IMR-90 (cell line): ENCODE results near the gene XPC. TPM values are rescaled to one million over a fixed set of nuclear protein-coding genes. Genes with fewer than 3 reads are reported as not detected.

Experiments
- ATAC-seq: fragments of 200-7000 bp; cut with Tn5 transposase; 2 replicates; pipeline ENCODE4 v1.9.1; 2020; ENCODE audit warnings: low read depth, mild to moderate bottlenecking, moderate library complexity
- BruUV-seq: library from RNA; stranded (reverse); fragments of 400-500 nt; replicated peaks from 2 replicates; lab custom pipeline; 2021; lab: Mats Ljungman, UMichigan
- CTCF ChIA-PET: fragments of 300-600 bp; formaldehyde crosslinking; extraction: SDS; loops from one replicate; lab custom pipeline; 2021; ENCODE audit warnings: antibody characterized with exemption; lab: Yijun Ruan, JAX
- POLR2A ChIA-PET: fragments of 300-600 bp; sonication (Branson Sonifier 250); formaldehyde crosslinking; loops from one replicate; lab custom pipeline; 2022; ENCODE audit warnings: antibody characterized with exemption; ENCODE audit not compliant: unreplicated experiment; lab: Charles Lee
- DNase-seq: peaks from one replicate; pipeline ENCODE4 v3.0.0; 2013
- H2AFZ ChIP-seq: replicated peaks from 2 replicates; pipeline ENCODE3; 2013; ENCODE audit warnings: low read length, mild to moderate bottlenecking; ENCODE audit not compliant: poor library complexity
- H2AK5ac ChIP-seq: 2 replicates; pipeline ENCODE4 v1.6.1; 2013; ENCODE audit warnings: low read depth, low read length, inconsistent platforms
- H2AK9ac ChIP-seq: replicated peaks from 2 replicates; pipeline ENCODE3; 2013; ENCODE audit warnings: mild to moderate bottlenecking, low read depth, low read length, moderate library complexity; ENCODE audit not compliant: poor library complexity
- H2BK120ac ChIP-seq: 2 replicates; pipeline ENCODE4 v1.6.1; 2013; ENCODE audit warnings: low read depth, low read length, inconsistent platforms
- H2BK15ac ChIP-seq: 3 replicates; pipeline ENCODE4 v1.6.1; 2013; ENCODE audit warnings: low read depth, low read length, inconsistent platforms
- H2BK20ac ChIP-seq: 2 replicates; pipeline ENCODE4 v1.6.1; 2013; ENCODE audit warnings: low read depth, mild to moderate bottlenecking, inconsistent platforms, low read length, moderate library complexity
- H2BK5ac ChIP-seq: 2 replicates; pipeline ENCODE4 v1.6.1; 2013; ENCODE audit warnings: mild to moderate bottlenecking, low read depth, low read length, inconsistent platforms; ENCODE audit not compliant: poor library complexity, severe bottlenecking
- H3K14ac ChIP-seq: replicated peaks from 2 replicates; pipeline ENCODE4 v1.6.1; 2013; ENCODE audit warnings: low read depth, low read length, inconsistent platforms
- H3K18ac ChIP-seq: 2 replicates; pipeline ENCODE4 v1.6.1; 2013; ENCODE audit warnings: low read depth, low read length, control low read depth
- H3K23ac ChIP-seq: 2 replicates; pipeline ENCODE4 v1.6.1; 2013; ENCODE audit warnings: low read depth, low read length, inconsistent platforms
- H3K27ac ChIP-seq: 2 replicates; pipeline ENCODE4 v1.5.1; 2013; ENCODE audit warnings: mild to moderate bottlenecking, control low read depth, low read length; ENCODE audit not compliant: insufficient read depth
- H3K27me3 ChIP-seq: 2 replicates; pipeline ENCODE4 v1.6.1; 2013; ENCODE audit warnings: low read length; ENCODE audit not compliant: control insufficient read depth, insufficient read depth
- H3K36me3 ChIP-seq: 2 replicates; pipeline ENCODE4 v1.6.1; 2013; ENCODE audit warnings: low read length, mixed read lengths; ENCODE audit not compliant: control insufficient read depth, insufficient read depth
- H3K4ac ChIP-seq: 2 replicates; pipeline ENCODE4 v1.6.1; 2013; ENCODE audit warnings: low read depth, low read length, inconsistent platforms
- H3K4me1 ChIP-seq: 2 replicates; pipeline ENCODE4 v1.6.1; 2013; ENCODE audit warnings: low read length, mixed read lengths; ENCODE audit not compliant: control insufficient read depth, insufficient read depth
- H3K4me2 ChIP-seq: 2 replicates; pipeline ENCODE4 v1.6.1; 2013; ENCODE audit warnings: low read depth, mild to moderate bottlenecking, control low read depth, low read length, moderate library complexity
- H3K4me3 ChIP-seq: 2 replicates; pipeline ENCODE4 v1.5.1; 2013; ENCODE audit warnings: low read depth, mild to moderate bottlenecking, control low read depth, low read length, moderate library complexity; ENCODE audit not compliant: insufficient read depth
- H3K56ac ChIP-seq: 2 replicates; pipeline ENCODE4 v1.6.1; 2013; ENCODE audit warnings: low read length, inconsistent platforms; ENCODE audit not compliant: insufficient read depth; ENCODE audit errors: extremely low read depth
- H3K79me1 ChIP-seq, 2 experiments: 2 replicates each; pipeline ENCODE4 v1.6.1; 2013; ENCODE audit warnings: low read length in 2 of 2, inconsistent platforms in 1 of 2, low read depth in 1 of 2
- H3K9ac ChIP-seq: 2 replicates; pipeline ENCODE4 v1.6.1; 2013; ENCODE audit warnings: low read depth, low read length, control low read depth
- H3K9me1 ChIP-seq: 2 replicates; pipeline ENCODE4 v1.6.1; 2013; ENCODE audit warnings: low read length, inconsistent platforms; ENCODE audit not compliant: insufficient read depth
- H3K9me3 ChIP-seq: 2 replicates; pipeline ENCODE4 v1.6.1; 2013; ENCODE audit warnings: low read length; ENCODE audit not compliant: control insufficient read depth, insufficient read depth
- H4K20me1 ChIP-seq: 2 replicates; pipeline ENCODE4 v1.6.1; 2013; ENCODE audit warnings: low read length, inconsistent platforms; ENCODE audit not compliant: insufficient read depth
- H4K5ac ChIP-seq: 2 replicates; pipeline ENCODE4 v1.6.1; 2013; ENCODE audit warnings: mild to moderate bottlenecking, low read depth, low read length, control low read depth
- H4K8ac ChIP-seq, 2 experiments: 2 replicates each; pipeline ENCODE4 v1.6.1; 2013; ENCODE audit warnings: low read depth in 2 of 2, low read length in 2 of 2, control low read depth in 1 of 2, inconsistent platforms in 1 of 2
- H4K91ac ChIP-seq: 2 replicates; pipeline ENCODE4 v1.6.1; 2013; ENCODE audit warnings: low read depth, low read length, inconsistent platforms; ENCODE audit not compliant: insufficient read depth
- CEBPB ChIP-seq: IDR thresholded peaks from 2 replicates; pipeline ENCODE4 v1.6.1; 2012; ENCODE audit warnings: low read depth, low read length, improper control_type of control experiment
- FOS ChIP-seq: fragments of 150-350 bp; IDR thresholded peaks from 2 replicates; pipeline ENCODE4 v1.6.1; 2016; ENCODE audit warnings: low read depth, low read length
- RCOR1 ChIP-seq: IDR thresholded peaks from 2 replicates; pipeline ENCODE4 v1.6.1; 2012; ENCODE audit warnings: mild to moderate bottlenecking, low read length, improper control_type of control experiment; ENCODE audit not compliant: insufficient replicate concordance
- WGBS, 2 experiments: methylation state at CpG; one replicate each; pipeline versions ENCODE4 v1.1.5 to v1.1.7; 2013; ENCODE audit warnings: missing lambda C conversion rate in 2 of 2; ENCODE audit not compliant: insufficient read length in 1 of 2; ENCODE audit errors: extremely low coverage in 2 of 2; 5-methylcytosine and 5-hydroxymethylcytosine counted together
- dilution Hi-C: fragments of 300-500 bp; cut with HindIII; formaldehyde crosslinking; loops from one replicate; pipeline ENCODE4 v1.14.3; 2018; ENCODE audit warnings: low sequenced_read_pairs; ENCODE audit not compliant: unreplicated experiment
- in situ Hi-C: fragments of 300-500 bp; cut with MboI; formaldehyde crosslinking; loops from 3 replicates; pipeline ENCODE4 v1.14.3; 2019; ENCODE audit warnings: low sequenced_read_pairs, inconsistent platforms, mixed read lengths
- intact Hi-C: fragments of 100-400 bp; cut with micrococcal nuclease; formaldehyde crosslinking; loops from 2 replicates; pipeline ENCODE4 v1.10.0; 2022
- polyA plus RNA-seq, 3 experiments: library from polyadenylated mRNA; depleted of rRNA; stranded (reverse); fragments of >200 nt; gene quantifications; 2 replicates each; pipeline ENCODE4 v1.2.3, GENCODE V29; 2012; ENCODE audit warnings: low replicate concordance in 1 of 3
- total RNA-seq: library from RNA; depleted of rRNA; stranded (reverse); fragments of >200 nt; gene quantifications from 2 replicates; pipeline ENCODE4 v1.2.3, GENCODE V29; 2012
- TF ChIP-seq, protein P1 (sequence below): conservative IDR thresholded peaks from 2 replicates; pipeline ENCODE4 v1.5.1; 2012; ENCODE audit warnings: mild to moderate bottlenecking, low read depth, low read length, improper control_type of control experiment

XPC gene
- total and polyA plus RNA-seq, 2 of the 4 experiments (the other 2 are of a cell fraction), result 30.9 to 48.8 TPM

DNA sequence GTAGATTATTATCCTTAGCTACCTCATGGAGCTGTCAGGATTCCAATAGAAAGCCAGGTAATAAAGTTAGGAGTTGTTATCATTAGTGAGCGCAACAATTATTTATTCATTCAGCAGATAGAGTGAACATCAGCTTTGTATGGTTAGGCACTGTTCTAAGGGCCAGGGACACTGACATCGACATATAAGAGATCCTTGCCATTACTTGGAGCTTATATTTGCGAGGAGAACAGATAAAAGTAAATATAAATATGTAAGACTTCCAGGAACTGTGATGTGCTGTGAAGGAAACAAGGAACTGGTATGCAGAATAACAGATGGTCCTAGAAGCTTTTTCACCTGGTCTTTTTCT, 689 bp upstream of the XPC start:
- in situ Hi-C loops (no loop called here), intact Hi-C loops (loop anchor here (5.0 kb wide), 1 partner anchor 282 kb away; no protein-coding TSS in a partner anchor), dilution Hi-C loops (no loop called here)
- peak overlapping the region; percentile 57 for H2BK5ac ChIP-seq
- ChIA-PET CTCF (interaction anchor here (0.6 to 1.2 kb wide), 2 partner anchors 24 to 36 kb away, joined by 3 to 4 read pairs; no protein-coding TSS in a partner anchor), POLR2A (interaction anchor here (0.6 to 1.1 kb wide), 8 partner anchors 17 to 733 kb away, joined by 3 to 5 read pairs (median 3); no protein-coding TSS in a partner anchor)
- H2AFZ ChIP-seq, result peak overlapping the region; percentile 97
- no peaks in the 10 kb centered on the region for H3K27me3 ChIP-seq
- no peak overlapping the region for H2BK20ac ChIP-seq
- ATAC-seq (no peak), DNase-seq (no peak)
- BruUV-seq, result TSS peak; percentile 82
- H3K9ac ChIP-seq, result peak overlapping the region; percentile 87; the same call in 1 of the 2 replicates
- peaks cover 25 to 50% of the 10 kb centered on the region in 2 experiments for H3K79me1 ChIP-seq
- peak overlapping the region; percentile 33 for H3K4me2 ChIP-seq
- no peaks in the 10 kb centered on the region; the same call in 1 of the 2 replicates for H3K9me1 ChIP-seq
- no peak overlapping the region for H4K91ac ChIP-seq
- peaks cover 3% of the 10 kb centered on the region for H3K4me1 ChIP-seq
- no peak overlapping the region for H3K27ac ChIP-seq
- no peak overlapping the region for H3K14ac ChIP-seq
- peak overlapping the region; percentile 86; the same call in 1 of the 2 replicates for H3K4ac ChIP-seq
- TF ChIP-seq CEBPB (no peak), RCOR1 (no peak), FOS (no peak)
- TF ChIP-seq, protein P1, sequence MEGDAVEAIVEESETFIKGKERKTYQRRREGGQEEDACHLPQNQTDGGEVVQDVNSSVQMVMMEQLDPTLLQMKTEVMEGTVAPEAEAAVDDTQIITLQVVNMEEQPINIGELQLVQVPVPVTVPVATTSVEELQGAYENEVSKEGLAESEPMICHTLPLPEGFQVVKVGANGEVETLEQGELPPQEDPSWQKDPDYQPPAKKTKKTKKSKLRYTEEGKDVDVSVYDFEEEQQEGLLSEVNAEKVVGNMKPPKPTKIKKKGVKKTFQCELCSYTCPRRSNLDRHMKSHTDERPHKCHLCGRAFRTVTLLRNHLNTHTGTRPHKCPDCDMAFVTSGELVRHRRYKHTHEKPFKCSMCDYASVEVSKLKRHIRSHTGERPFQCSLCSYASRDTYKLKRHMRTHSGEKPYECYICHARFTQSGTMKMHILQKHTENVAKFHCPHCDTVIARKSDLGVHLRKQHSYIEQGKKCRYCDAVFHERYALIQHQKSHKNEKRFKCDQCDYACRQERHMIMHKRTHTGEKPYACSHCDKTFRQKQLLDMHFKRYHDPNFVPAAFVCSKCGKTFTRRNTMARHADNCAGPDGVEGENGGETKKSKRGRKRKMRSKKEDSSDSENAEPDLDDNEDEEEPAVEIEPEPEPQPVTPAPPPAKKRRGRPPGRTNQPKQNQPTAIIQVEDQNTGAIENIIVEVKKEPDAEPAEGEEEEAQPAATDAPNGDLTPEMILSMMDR, result no peak
- peak overlapping the region; percentile 85 to 98 for H4K8ac ChIP-seq
- peaks cover 7% of the 10 kb centered on the region; the same call in 1 of the 2 replicates for H4K20me1 ChIP-seq
- H2BK15ac ChIP-seq, result no peak overlapping the region
- H3K36me3 ChIP-seq, result peaks cover 4% of the 10 kb centered on the region
- WGBS, 2 experiments, result no CpG with 5 or more reads among the region's 3 CpGs
- H2AK5ac ChIP-seq, result 0 out of 2 replicates have a peak overlapping the region, but pooled peaks have one; percentile 52
- H2AK9ac ChIP-seq, result peak overlapping the region; percentile 97
- peak overlapping the region; percentile 72 for H3K4me3 ChIP-seq
- no peak overlapping the region for H3K18ac ChIP-seq
- no peak overlapping the region for H3K23ac ChIP-seq
- peak overlapping the region; percentile 82; the same call in 1 of the 2 replicates for H3K56ac ChIP-seq
- H4K5ac ChIP-seq, result no peak overlapping the region
- H2BK120ac ChIP-seq, result no peak overlapping the region
- H3K9me3 ChIP-seq, result no peaks in the 10 kb centered on the region
